DMS114 treated with DMSO at 0.1 percent for 48 hours (cell line): ENCODE measurements around the gene ZKSCAN3.
A peak's percentile ranks its signal among the peaks of the same experiment; 100 is the strongest.
"Not testable (repeated sequence)": the region's sequence is repeated elsewhere in the genome, so short reads cannot be mapped to it uniquely, and the experiment has no call there.

Experiments used
- DNase-seq: peaks from one replicate; lab custom pipeline; 2025; ENCODE audit not compliant: unreplicated experiment; lab: John Stamatoyannopoulos, UW

The ZKSCAN3 gene

DNA sequence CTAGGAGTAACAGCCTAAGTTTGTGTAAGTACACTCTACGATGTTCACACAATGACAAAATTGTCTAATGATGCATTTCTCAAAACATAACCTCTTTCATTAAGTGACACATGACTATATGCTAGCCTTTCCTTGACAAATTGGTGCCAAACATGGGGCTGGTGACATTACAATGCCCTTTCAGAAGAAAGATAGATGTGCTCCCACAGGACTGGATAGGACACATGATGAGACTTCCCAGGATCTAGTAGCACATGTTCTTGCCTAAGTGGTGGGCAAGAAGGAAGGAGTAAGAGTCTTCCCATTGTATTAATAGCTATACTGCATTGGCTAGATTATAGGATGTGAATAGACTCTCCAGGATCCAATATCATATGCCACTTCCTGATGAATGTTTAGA lies 21.5 kb downstream of the ZKSCAN3 start:
- no peak for DNase-seq

- no peak for DNase-seq
These were observed 22.1 kb downstream of the ZKSCAN3 start for GRCh38 chr6:28371706-28372451.

- DNase-seq, result no peak
These were observed 24.2 kb downstream of the ZKSCAN3 start for GRCh38 chr6:28373925-28374324.

DNA sequence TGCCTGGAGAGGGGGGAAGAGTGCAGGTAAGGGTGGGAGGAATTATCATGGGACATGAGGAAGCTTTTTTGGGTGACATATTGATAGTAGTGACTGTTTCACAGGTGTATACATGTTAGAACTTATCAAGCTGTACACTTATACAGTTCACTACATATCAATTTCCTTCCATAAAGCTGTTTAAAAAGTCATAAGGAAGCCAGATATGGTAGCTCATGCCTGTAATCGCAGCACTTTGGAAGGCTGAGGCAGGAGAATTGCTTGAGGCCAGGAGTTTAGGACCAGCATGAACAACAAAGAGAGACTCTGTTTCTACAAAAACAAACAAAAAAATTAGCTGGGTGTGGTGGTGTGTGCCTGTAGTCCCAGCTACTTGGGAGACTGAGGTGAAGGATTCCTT lies 28.1 kb downstream of the ZKSCAN3 start:
- no peak for DNase-seq

- DNase-seq, result no peak
These were observed 28.9 kb downstream of the ZKSCAN3 start for GRCh38 chr6:28378644-28379043.

GRCh38 chr6:28380381-28380780 lies 30.6 kb downstream of the ZKSCAN3 start:
- DNase-seq, result no peak

DNA sequence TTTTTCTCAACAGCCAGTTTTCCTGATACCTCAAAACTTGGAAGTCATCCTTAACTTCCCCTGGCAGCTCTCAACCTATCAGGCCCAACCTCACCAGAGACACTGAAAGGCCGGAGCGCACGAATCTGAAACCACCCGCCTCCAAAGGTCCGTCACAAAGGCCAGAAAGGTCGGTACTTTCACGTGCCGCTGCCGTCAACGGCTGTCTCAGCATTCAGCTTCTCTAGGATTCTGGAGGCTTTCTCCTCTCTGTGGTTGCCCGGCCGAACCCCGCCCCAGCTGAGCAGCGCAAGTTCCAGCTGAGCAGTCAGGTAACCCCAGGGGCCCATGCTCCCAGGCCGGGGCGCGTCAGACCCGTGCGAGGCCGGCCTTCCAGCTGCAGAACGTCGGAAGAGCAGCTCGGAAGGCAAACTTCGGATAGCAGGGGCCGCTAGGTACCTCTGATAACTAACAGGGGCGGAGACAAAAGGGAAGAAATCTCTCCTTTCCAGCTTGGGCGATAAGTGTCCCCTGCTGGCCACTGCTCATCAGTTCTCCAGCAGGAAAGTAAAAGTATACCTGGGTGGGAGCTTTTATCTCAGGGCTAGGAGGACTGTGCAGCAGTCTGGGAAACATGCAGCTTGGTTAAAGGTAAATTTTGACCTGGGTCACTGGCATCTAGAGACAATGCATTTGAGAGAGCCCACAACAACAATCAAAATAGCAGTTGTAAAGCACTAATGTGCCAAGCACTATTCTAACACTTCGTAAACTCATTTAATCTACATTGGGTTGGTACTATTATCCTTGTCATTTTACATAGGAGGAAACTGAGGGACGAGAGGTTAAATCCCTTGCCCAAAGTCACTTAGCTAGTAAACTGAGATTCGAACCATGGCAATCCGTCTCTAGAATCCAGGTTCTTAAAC lies 33.7 kb downstream of the ZKSCAN3 start:
- DNase-seq, result peak; percentile 74

GRCh38 chr6:28384143-28384533 lies 34.4 kb downstream of the ZKSCAN3 start:
- DNase-seq, result no peak

- DNase-seq, result no peak
These were observed 40.9 kb downstream of the ZKSCAN3 start for GRCh38 chr6:28390688-28391087.

DNA sequence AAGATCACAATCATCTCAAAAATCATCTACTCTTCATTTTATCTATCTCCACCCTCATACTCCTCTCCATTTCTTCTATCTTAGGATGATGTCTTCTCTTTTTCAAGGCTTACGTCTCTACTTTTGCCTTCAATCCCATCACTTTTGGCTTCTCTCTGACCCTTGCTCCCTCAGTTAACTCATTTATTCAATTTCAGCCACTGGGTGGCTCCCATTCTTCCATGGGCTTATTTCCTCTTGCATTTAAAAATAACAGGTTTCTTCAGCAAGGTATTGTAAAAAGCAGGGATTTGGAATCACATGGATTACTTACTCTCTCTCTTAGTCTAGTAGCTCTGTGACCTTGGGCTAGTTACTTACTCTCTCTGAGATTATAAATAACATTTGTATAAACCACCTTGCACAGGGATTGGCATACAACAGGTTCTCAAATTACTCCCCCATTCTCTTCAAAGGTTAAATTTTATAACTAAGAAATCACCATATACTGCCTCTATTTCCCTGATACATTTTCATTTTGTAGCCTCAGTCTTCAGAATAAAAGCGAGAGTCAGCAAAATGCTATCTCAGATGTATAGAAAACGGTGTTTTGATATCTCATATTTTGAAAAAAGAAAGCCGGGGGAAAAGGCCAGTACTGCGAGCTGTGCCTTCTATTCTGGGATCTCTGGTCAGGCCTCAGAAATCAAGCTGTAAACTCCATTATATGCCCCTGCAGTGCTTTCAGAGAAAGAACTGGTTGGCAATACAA lies 44.3 kb downstream of the ZKSCAN3 start:
- no peak for DNase-seq

DNA sequence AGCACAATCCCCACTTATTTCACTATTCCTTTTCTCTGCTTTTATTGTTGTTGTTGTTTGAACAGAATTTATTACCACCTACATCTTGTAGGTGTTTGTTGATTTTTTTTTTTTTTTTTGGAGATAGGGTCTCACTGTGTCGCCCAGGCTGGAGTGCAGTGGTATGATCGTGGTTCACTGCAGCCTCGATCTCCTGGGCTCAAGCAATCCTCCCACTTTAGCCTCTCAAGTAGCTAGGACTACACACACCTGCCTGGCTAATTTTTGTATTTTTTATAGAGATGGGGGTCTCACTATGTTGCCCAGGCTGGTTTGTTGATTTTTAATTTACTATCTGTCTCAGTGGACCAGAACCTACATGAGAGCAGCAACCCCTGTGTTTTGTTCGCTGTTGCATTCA lies 46.2 kb downstream of the ZKSCAN3 start:
- no peak for DNase-seq

- peak; percentile 79 for DNase-seq
These were observed 49.8 kb downstream of the ZKSCAN3 start, which contains the start of gene ZSCAN12 for GRCh38 chr6:28399350-28400121. ZSCAN12 (minus strand) TSS chr6:28399747; CDS start chr6:28398405, 1,342 bp downstream.

GRCh38 chr6:28400122-28400451 lies 50.3 kb downstream of the ZKSCAN3 start:
- no peak for DNase-seq

GRCh38 chr6:28401172-28401571 lies 51.4 kb downstream of the ZKSCAN3 start:
- no peak for DNase-seq

- no peak for DNase-seq
These were observed 52.5 kb downstream of the ZKSCAN3 start for GRCh38 chr6:28402197-28402596.

DNA sequence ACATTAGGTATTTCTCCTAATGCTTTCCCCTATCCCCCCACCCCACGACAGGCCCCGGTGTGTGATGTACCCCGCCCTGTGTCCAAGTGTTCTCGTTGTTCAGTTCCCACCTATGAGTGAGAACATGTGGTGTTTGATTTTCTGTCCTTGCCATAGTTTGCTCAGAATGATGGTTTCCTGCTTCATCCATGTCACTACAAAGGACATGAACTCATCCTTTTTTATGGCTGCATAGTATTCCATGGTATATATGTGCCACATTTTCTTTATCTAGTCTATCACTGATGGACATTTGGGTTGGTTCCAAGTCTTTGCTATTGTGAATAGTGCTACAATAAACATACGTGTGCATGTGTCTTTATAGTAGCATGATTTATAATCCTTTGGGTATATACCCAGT lies 54.2 kb downstream of the ZKSCAN3 start:
- DNase-seq, result not testable (repeated sequence)

DNA sequence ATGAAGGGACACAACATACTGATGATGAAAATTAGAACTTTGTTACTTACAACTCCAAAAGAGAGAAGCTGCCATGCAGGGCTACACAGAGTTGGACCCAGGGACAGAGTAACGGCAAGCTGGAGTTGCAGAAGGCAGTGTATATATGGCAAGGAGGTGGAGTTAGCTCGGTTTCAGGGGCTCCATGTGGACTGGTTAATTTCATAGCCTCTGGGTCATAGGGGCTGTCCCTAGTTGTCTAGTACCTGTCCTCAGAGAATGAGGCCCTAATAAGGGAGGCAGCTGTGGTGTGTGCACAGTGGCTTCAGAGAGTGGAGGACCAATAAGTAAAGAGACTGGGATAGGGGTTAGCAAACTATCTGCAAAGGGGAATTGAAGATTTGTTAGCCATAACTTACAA lies 57.7 kb downstream of the ZKSCAN3 start:
- no peak for DNase-seq

DNA sequence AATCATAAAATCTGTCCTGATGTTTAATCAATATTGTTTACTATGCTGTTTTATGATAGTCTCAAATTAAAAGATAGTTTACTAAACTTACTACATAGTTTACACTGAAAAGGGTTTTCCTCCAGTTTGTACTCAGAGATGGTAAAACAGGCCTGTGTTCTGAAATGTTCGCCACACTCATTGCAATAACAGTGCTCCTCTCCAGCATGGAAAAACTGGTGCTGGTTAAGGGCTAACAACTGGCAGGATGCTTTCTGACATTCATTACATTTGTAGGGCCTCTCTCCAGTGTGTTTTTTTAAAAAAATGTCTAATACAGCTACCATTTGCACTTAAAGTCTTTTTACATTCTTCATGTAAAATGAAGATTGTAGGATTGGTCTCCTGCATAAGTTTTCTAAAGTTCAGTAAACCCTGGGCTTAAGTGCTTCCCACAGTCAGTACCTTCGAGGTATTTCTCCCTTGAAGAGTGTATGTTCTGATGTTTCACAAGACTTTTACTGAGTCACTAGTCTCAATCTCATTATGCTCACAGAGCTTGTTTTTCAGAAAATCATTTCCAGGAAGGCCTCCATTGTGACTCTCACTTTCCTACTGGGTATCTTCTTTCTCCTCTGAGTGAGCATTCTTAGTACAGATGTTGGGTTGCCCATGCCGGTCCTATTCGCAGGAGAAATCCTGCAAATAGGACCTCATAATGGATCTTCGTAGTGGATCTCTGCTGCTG lies 58.5 kb downstream of the ZKSCAN3 start:
- no peak for DNase-seq

DNA sequence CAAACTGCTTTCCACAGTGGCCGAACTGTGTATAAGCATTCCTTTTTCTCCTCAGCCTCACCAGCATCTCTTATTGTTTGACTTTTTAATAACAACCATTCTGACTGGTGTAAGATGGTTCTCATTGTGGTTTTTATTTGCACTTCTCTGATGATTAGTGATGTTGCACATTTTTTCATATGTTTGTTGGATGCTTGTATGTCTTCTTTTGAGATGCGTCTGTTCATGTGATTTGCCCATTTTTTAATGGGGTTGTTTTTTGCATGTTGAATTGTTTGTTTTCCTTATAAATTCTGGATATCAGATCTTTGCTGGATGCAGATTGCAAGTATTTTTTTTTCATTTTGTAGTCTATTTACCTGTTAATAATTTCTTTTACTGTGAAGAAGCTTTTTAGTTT lies 61.0 kb downstream of the ZKSCAN3 start:
- DNase-seq, result no peak

DNA sequence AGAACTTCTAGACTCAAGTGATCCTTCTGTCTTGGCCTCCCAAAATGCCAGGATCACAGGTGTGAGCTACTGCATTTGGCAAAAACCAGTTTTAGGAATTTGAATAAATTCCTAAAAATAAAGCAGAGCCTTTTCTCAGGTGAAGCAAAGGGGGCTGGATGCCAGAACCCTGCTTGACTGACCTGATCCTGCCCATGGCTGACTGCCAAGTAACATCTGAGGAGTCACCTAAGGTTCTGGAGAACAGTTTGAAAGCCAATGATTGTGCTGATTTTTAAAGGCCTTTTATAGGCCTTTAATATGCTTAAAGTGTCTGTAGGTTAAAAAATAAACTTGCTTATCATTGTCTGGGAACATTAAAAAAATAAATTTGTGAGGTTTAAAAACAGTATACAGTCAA lies 63.9 kb downstream of the ZKSCAN3 start:
- DNase-seq, result no peak
